Stimulated activated CD4-positive, alpha-beta T cell treated with anti-CD3 and anti-CD28 coated beads, Interleukin-4, amount 100 ng/mL, for 4 hours (primary cell): ENCODE results near the gene CHD1.
"Not testable (repeated sequence)": the region's sequence is repeated elsewhere in the genome, so short reads cannot be mapped to it uniquely, and the experiment has no call there.

Source experiments
- DNase-seq, 2 experiments: peaks; one replicate each; pipeline ENCODE4 v3.0.0-alpha.2; 2020

The CHD1 gene

GRCh38 chr5:98928873-98929709 lies at the start of gene CHD1:
CHD1 (minus strand) TSS chr5:98929007; CDS start chr5:98926386, 2,621 bp downstream.
- peak; percentile 90 to 94 for DNase-seq

GRCh38 chr5:98978528-98978927 lies 49.7 kb upstream of the CHD1 start:
- no peak for DNase-seq

- no peak for DNase-seq
Observed at GRCh38 chr5:98977723-98978122, 48.9 kb upstream of the CHD1 start.

- no peak for DNase-seq
Observed at GRCh38 chr5:98975682-98976407, 47.0 kb upstream of the CHD1 start.

- DNase-seq: no peak
Observed at GRCh38 chr5:98975223-98975622, 46.4 kb upstream of the CHD1 start.

GRCh38 chr5:98969400-98969799 lies 40.6 kb upstream of the CHD1 start:
- no peak for DNase-seq

GRCh38 chr5:98968056-98968564 lies 39.3 kb upstream of the CHD1 start:
- DNase-seq: no peak

- no peak for DNase-seq
Observed at GRCh38 chr5:98965226-98965625, 36.4 kb upstream of the CHD1 start.

- no peak for DNase-seq
Observed at GRCh38 chr5:98964621-98965020, 35.8 kb upstream of the CHD1 start.

GRCh38 chr5:98963019-98963418 lies 34.2 kb upstream of the CHD1 start:
- no peak for DNase-seq

- DNase-seq: no peak
Observed at GRCh38 chr5:98962587-98962986, 33.8 kb upstream of the CHD1 start.

GRCh38 chr5:98961665-98962344 lies 33.0 kb upstream of the CHD1 start:
- no peak for DNase-seq

GRCh38 chr5:98957307-98957706 lies 28.5 kb upstream of the CHD1 start:
- no peak for DNase-seq

- DNase-seq: not testable (repeated sequence)
Observed at GRCh38 chr5:98955888-98956287, 27.1 kb upstream of the CHD1 start.

- not testable (repeated sequence) for DNase-seq
Observed at GRCh38 chr5:98955471-98955870, 26.7 kb upstream of the CHD1 start.

- DNase-seq: no peak
Observed at GRCh38 chr5:98954392-98955028, 25.7 kb upstream of the CHD1 start.

- DNase-seq: no peak
Observed at GRCh38 chr5:98942847-98943246, 14.0 kb upstream of the CHD1 start.

GRCh38 chr5:98941131-98941883 lies 12.5 kb upstream of the CHD1 start:
- no peak for DNase-seq

- DNase-seq: no peak
Observed at GRCh38 chr5:98940581-98940980, 11.8 kb upstream of the CHD1 start.

- no peak for DNase-seq
Observed at GRCh38 chr5:98938464-98938863, 9.7 kb upstream of the CHD1 start.

- no peak for DNase-seq
Observed at GRCh38 chr5:98936948-98937715, 8.3 kb upstream of the CHD1 start.
